Spleen (tissue), 7 donors: Measurements from ENCODE around the gene KCNF1.

Source experiments
- CTCF ChIP-seq, 11 experiments: fragments of 200-600 bp in 7 of 11; fragments of 450-650 bp in 4 of 11; sonication (generic) in 4 of 11; IDR thresholded peaks in 8 of 11; conservative IDR thresholded peaks in 3 of 11; 1 replicate in 7 of 11; 2 replicates in 4 of 11; pipeline versions ENCODE4 v1.4.0 to v1.8.0; 2016 to 2021; ENCODE audit warnings: antibody characterized with exemption in 11 of 11, inconsistent platforms in 4 of 11, mild to moderate bottlenecking in 1 of 11
- POLR2A ChIP-seq, 3 donors: fragments of 450-650 bp; IDR thresholded peaks; one replicate each; pipeline ENCODE4 v1.5.1; 2017; ENCODE audit warnings: antibody characterized with exemption in 3 of 3, mild to moderate bottlenecking in 1 of 3
- POLR2AphosphoS5 ChIP-seq, 3 donors: sonication (generic); formaldehyde crosslinking; IDR thresholded peaks; one replicate each; pipeline ENCODE4 v1.5.1; 2017; ENCODE audit warnings: antibody characterized with exemption in 3 of 3
- donor health status: DM: no; HTN: no; CAD: no; lungs with moderate emphysema.
- donor health status: DM: no; HTN: no; CAD: no.
- donor health status: DM: no; HTN: no; CAD: no.

- TF ChIP-seq CTCF (IDR thresholded peaks at IDR 0.05 in 8 of 11, conservative IDR thresholded peaks at IDR 0.05 in 3 of 11) (no peak), POLR2A (IDR thresholded peaks at IDR 0.05) (no peak), POLR2AphosphoS5 (IDR thresholded peaks at IDR 0.05) (no peak)
Measured at GRCh38 chr2:10885094-10885860, 26.5 kb upstream of the KCNF1 start.
